ENCODE results near the gene BMP2.

Gene BMP2

DNA sequence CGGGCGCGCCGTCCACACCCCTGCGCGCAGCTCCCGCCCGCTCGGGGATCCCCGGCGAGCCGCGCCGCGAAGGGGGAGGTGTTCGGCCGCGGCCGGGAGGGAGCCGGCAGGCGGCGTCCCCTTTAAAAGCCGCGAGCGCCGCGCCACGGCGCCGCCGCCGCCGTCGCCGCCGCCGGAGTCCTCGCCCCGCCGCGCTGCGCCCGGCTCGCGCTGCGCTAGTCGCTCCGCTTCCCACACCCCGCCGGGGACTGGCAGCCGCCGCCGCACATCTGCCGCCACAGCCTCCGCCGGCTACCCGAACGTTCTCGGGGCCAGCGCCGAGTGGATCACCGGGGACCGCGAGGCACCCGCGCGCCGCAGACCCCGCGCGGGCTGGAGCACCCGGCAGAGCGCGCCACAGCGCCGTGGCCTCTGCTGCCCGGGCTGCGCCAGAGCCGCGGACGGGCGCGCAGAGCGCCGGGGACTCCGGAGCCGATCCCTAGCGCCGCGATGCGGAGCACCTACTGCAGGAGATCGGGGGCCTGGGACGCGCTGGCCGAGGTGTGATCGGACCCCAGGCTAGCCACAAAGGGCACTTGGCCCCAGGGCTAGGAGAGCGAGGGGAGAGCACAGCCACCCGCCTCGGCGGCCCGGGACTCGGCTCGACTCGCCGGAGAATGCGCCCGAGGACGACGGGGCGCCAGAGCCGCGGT lies at the start of gene BMP2:
TSS of gene BMP2 (plus strand) at position 151 of the 692 bp plus-strand sequence. CDS start 2,441 bp downstream, outside the sequence.
- no peak for DNase-seq (ENCODE audit: low spot score)

DNA sequence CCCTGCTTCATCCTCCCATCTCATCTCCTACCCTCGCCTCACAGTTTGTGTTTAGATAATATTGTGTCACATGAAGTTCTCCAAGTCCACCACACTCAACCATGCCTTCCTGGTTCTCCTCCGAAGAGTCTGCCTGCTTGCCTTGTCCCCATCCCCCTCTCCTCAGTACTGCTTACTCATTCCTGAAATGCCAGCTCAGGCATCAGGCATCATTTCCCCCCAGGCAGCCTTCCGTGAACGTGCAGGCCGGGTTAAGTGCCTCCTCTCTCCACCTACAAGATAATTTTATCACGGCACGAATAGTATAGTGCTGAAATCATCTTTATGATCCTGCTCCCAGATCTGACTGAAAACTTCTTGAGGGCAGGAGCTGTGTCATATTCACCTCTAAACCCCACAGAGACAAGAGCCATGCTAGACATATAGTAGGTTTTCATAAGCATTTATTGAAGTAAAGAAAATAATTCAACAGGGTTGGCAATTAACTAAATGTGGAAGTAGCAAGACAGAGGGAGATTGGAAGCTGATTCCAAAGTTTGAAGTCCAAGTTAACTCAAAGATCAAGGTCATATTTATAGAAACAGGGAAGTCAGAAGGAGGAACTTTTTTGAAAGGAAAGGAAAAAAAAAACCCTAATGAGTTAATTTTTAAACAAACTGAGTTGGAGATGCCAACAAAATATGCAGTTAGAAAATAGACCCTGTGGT lies 48.7 kb upstream of the BMP2 start:
- DNase-seq (ENCODE audit: low spot score), result no peak

DNA sequence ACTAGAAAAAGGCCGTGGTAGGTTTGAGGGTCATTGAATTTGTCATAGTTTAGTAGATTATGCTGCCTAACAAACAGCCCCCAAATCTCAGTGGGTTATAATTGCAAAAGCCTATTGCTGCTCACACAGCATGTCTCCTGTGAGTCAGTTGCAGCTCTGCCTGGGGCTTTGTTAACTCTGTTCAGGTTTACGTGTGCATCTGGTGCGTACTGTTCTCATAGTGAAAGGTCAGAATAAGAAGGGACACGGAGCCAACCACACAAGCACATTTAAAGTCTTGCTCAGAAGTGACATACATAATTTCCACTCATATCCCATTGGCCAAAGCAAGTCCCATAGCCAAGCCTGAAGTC lies 48.1 kb upstream of the BMP2 start:
- no peak for DNase-seq (ENCODE audit: low spot score)

DNA sequence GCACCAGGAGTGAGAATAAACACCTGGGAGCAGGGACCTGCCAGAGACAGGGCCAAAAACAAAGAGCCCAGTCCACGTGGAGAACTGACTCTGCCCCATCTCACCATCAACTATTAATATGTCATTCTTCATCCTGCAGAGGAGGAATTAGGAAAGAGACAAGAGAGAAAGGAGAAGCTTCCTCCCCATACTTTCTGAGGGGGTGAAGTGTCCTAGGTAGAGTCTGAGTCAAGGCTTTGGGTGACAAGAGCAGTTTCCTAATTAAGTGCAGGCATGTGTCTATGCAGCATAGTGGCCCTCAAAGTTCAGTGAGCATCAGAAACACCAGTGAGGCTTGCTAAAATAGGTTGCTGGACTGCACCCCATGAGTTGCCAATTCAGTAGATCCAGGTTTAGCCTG lies 40.7 kb upstream of the BMP2 start:
- no peak for DNase-seq (ENCODE audit: low spot score)

DNA sequence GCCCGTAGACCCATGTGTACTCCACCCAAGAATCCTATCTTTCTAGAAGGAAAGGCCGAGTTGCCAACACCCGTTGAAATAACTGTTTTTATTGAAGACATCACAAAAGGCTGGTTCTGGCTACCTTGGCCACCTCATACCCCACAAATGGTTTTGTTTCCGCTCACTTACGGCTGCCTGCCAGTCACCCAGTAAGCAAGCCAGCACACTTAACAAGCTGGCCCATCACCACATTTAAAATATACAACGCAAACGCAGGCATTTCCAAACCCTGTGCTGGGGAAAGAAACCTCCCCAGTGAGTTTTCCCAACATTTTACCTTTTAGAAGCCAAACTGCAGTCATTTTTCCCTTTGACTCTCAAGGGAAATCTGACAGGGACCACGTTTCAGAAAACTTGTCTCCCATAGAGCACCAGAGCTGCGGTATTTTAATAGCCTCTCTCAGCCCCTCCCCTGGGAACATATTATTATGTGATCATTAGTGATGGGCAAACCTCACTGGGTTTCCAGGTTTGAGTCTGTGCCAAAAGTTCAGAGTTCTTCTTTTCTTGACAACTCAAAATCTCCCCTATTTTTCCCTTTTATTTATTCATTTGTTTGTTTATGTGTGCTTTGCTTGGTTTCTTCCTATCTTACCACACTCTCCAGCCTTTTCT lies 36.7 kb upstream of the BMP2 start:
- no peak for DNase-seq (ENCODE audit: low spot score)

DNA sequence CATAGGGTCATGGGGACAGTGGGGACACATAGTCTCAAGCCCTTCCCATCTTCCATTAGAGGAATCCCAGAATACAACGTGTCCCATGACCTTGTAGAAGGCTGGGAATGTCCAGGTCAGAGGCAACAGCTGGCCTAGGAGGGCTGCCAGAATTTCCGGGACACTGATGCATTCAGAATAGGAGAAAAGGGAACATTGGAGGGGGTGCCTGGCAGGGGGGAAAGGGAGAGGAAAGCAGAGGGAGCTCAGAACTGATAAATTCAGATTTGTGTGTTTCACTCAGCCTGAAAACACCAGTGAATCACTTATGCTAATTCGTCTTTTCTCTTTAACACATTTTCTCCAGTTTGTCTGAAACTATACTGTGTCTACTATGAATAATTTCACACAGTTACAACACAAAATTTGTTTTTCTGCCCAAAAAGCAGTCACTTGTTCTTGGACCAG lies 35.5 kb upstream of the BMP2 start:
- peak; percentile 4 for DNase-seq (ENCODE audit: low spot score)

DNA sequence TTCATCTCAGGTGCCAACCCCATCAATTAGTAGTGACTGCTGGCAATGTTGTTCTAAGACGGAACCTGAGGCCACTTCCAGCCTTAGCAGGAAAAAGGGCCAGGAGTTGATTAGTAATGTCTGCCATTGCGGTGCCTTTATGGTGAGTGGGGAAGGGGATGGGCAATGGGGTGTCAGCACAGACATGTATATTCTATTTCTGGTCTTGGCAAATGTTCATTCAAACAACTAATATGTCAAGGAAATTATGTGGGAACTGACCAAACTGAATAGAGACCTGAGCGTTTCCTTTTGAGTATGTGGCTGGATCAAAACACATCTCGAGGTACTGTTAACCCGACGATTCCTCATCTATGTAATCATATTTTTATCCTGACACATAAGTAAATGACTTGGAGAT lies 34.6 kb upstream of the BMP2 start:
- DNase-seq (ENCODE audit: low spot score), result no peak

DNA sequence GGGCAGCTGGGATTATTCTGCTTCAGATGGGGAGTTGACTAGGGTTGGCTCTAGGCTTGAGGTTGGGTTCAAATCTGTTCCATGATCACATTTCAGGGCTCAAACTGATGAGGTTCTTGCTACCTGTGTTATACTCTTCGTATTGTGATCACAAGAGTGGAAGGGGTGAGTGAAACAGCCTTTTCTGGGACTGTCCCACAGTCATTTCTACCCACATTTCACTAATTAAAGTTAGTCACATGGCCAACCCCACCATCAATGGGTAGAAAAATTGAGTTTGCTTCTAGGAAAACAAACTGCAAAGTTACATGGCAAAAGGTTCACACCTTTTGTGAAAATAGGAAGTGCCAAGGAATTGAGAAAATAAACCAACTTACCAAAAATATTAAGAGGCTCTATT lies 33.5 kb upstream of the BMP2 start:
- DNase-seq (ENCODE audit: low spot score), result no peak

DNA sequence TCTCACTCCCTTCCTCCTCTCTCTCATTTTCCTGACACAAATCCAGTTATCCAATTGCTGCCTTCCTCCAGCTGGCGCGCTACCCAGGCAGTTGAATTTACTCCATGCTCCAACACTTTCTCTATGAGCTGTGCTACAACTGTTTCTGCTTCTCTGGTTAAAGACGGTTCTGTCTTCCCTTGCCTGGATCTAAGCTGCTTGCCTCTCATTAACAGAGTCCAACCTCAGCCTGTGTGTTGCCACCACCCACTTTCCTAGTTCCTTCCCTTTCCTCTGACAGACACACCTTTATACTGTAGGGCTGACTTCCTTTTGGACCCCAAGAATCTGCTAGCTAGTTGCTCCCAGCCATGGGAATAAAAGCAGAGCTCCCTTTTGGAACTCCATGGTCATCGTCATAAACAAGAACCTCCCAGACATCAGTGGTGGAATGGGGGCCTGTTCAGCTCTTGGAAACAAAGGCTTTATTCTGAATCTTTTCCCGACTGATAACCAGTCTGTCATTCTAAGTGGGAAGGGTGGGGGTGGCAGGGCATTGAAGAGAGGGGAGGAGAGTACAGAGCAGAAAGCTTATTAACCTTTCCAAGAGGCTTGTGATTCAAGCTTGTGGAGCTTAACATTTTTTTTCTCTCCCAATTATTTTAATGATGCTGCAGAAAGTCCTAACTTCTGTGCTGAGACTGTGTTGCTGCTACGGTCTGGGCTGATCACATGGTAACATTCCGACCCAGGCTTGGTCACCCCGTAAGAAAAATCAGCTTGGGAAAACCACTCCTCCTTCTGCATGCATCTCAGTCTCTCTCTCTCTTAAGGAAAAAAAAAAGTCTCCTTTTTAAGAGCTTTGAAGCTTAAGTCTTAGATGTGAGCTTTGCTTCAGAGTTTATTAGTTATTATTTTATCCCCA lies 31.3 kb upstream of the BMP2 start:
- DNase-seq (ENCODE audit: low spot score), result no peak

DNA sequence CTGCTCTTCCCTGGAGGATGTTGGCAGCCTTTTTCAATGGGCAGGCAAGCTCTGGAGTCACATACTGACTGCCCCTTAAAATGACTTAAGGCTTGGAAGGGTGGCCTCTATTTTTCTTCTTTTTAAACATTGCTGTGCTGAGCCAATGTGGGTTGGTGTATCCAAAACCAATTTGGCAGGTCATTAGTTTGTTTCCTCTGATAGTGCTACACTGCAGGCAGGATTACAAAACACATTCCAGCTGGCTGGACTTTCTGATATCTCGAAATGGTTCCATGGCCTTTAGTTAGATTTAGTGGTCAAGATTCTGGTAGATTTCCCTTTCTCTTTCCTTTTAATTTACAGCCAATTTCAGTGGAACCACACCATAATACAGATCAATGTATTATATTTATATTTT lies 28.1 kb upstream of the BMP2 start:
- DNase-seq (ENCODE audit: low spot score), result no peak

DNA sequence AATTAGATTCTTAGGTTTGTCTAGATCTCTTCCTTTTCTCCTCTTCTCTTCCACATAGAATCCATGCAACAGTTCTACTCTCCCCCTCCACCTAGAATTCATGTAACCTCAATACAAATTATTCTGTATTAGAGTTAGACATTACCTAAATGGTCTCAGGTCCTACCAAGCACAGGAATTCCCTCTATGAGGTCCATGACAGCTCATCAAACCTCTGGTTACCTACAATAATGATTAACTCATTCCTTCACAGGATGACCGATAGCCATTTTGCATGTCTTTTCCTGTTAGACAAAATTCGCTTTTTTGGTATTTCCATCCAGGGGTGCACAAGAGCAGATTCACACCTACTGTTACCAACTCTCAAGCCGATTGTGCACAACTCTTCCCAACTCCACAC lies 27.4 kb upstream of the BMP2 start:
- no peak for DNase-seq (ENCODE audit: low spot score)

DNA sequence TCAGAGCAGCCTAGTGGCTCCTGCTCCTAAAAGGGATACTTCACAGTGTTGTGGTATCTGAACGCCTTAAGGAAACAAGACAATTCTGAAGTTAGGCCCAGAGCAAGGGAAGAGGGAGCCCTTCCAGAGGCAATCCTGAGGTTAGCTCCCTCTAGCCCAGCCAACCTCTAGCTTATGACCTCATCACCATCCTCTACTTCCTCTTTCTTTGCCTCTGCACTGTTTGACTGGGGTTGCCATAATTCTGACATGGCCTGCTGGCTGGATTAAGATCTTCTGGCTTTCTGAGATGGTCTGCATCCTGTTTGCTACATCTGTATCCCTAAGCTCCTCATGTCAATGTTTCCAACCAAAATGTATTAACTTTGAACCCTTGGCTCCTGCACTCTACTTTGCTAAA lies 23.3 kb upstream of the BMP2 start:
- DNase-seq (ENCODE audit: low spot score), result no peak

DNA sequence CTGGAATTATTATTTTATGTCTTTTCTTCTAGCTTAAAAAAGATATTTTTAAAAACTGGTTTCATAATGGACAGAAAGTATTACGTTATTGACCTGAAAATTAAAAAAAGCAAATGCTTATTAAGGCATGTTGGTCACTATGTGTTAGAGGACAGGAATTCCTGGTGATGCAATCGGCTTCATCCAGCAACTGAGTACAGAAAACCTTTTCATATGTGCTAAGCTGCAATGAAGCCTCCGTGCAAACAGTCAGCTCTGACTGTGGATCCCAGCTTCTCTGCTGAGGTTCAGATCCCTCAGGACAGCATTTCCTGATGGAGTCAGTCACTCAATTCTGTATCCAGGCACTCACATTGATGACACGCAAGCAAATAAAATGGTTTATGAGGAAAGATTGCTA lies 22.7 kb upstream of the BMP2 start:
- no peak for DNase-seq (ENCODE audit: low spot score)

DNA sequence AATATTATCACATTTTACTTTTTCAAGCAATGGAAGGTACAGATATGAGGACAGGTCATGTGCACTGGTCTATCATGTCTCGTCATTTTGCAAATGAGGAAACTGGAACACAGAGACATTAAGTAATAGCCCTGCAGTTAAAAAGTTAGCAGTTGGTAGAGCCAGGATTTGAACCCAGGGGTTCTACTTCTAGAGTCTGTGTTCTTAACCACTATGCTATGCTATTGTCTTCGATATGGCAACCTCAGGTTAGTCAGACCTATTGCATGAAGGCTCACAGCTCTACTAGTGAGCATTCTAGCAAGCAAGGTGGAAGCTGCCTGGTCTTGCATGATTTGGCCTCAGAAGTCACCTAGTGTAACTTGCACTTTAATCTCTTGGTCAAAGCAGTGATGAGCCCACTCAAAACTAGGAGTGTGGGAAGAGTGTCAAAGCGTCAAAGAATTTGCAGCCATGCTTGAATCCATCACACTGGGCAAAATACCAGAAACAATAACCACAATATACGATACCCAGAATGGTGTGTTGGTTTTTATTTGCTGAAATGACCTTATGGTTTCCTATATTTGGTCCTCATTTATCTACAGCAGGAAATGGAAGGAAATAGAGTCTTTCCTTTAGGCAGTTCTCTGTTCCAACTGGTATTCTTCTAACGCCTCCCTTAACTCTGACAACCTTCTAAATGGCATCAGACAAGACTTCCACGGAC lies 20.4 kb upstream of the BMP2 start:
- DNase-seq (ENCODE audit: low spot score), result no peak

DNA sequence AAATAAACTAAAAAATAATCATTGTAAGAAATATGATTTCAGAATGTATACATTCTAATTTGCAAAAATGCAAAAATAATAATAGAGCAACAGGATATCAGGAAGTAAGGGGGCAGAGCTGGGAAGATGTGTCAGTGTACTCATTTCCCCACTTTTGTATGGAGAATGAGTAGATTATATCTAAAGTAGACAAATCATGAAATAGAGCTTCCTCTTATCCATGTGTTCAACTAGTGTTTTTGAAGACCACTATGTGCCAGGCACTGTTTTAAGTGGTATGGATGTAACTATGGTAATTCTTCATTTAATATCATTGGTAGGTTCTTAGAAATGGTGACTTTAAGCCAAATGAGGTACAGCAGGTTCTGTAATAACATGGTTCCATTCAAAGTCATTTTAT lies 17.0 kb upstream of the BMP2 start:
- no peak for DNase-seq (ENCODE audit: low spot score)

DNA sequence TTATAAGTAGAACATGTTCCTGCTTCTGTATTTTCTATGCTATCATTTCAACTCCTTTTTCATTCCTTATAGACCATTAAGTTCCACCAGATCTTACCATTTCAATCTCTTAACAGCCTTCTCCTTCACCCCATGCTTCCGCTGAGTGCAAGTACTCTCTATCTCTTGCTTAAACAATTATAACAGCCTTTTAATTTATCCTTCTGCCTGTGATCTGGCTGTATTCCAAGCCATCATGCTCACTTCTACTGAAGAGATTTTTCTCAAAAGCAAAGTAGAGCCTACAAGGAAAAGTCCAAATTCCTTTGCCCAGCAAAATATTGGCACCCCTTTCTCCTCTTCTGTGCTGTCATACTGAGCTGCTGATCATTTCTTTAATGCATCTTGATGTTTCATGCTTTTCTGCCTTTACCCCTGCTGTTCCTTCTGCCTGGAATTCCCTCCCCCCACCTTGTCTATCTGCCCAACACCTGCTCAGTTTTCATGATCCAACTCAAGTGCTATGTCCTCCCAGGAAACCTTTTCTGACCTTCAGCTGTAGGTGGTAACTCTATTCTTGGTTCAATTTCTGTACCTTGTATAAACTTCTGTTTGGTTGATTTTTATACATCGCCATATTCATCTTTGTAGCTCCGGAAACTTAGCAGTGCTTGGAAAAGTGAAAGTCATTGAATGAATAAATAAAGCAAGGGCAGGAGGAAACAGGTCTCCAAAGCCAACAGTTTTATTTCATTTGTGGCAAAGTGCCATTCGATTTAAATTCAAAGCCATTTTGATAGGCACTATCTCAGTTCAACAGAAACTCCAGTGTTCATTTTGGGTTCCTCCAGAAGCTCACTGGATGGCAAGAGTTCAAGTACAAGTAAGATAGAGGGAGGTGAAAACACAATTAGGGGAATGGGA lies 10.5 kb upstream of the BMP2 start:
- DNase-seq (ENCODE audit: low spot score), result no peak

DNA sequence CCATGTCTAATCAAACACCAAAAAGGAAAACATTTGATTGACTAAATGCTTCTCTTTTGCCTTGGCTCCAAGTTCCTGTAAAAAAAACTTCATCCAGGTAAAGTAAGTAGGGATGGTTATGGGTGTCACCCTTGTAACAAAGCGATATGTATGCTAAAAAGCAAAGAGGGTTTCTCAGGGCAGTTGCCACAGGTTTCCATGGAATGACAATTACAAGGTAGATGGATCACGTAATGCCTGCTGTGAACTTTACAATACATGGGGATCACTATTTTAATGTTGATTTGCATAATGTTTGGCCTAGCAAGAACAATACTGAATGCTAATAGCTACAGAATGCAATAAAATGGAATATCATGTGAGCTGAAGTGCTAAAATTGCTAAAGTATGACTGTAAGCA lies 2.9 kb upstream of the BMP2 start:
- DNase-seq (ENCODE audit: low spot score), result no peak

DNA sequence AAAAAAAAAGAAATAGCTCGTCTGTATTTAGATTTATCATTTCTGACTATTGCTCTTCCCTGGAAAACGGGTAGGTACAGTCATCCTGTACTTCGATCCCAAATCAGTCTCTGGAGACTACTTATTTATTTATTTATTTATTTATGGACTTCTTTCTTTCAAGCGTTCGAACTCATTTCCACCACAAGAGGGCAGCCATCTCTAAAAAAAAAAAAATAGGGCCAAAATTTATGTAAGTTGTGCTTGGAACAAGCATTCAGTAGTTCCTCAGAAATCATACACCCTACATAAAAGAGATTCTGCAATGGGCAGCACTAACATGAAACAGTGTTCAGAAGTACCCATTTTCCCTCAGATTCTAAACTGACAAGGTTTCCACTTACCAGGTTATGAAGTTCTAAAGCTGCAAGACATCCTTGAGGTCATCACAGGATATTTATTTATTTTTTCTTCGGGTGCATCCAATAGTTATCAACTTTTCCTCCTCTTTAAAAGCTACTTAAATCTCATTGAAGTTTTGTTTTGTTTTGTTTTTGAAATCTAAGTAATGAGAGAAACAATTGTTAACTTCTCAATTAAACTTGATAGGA lies 1.9 kb upstream of the BMP2 start:
- peak; percentile 67 for DNase-seq (ENCODE audit: low spot score)

DNA sequence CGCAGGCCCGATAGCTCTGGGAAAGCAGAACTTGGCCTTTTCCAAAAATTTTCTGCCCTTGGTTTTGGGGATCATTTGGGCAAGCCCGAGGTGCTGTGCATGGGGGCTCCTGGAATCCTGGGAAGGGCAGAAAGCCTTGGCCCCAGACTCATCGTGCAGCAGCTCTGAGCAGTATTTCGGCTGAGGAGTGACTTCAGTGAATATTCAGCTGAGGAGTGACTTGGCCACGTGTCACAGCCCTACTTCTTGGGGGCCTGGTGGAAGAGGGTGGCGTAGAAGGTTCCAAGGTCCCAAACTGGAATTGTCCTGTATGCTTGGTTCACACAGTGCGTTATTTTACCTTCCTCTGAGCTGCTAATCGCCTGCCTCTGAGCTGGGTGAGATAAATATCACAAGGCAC lies 1.1 kb upstream of the BMP2 start:
- DNase-seq (ENCODE audit: low spot score), result no peak

DNA sequence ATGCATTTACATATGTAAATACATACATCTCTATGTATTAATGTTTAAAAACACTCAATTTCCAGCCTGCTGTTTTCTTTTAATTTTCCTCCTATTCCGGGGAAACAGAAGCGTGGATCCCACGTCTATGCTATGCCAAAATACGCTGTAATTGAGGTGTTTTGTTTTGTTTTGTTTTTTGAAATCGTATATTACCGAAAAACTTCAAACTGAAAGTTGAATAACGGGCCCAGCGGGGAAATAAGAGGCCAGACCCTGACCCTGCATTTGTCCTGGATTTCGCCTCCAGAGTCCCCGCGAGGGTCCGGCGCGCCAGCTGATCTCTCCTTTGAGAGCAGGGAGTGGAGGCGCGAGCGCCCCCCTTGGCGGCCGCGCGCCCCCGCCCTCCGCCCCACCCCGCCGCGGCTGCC lies 355 bp upstream of the BMP2 start:
- no peak for DNase-seq (ENCODE audit: low spot score)
